Fibroblast of the conjunctiva (primary cell): ENCODE measurements around the gene SLC6A17.

Experiments
- DNase-seq: peaks from one replicate; pipeline ENCODE4 v3.0.0-alpha.2; 2010; ENCODE audit warnings: low read depth

SLC6A17 gene

DNA sequence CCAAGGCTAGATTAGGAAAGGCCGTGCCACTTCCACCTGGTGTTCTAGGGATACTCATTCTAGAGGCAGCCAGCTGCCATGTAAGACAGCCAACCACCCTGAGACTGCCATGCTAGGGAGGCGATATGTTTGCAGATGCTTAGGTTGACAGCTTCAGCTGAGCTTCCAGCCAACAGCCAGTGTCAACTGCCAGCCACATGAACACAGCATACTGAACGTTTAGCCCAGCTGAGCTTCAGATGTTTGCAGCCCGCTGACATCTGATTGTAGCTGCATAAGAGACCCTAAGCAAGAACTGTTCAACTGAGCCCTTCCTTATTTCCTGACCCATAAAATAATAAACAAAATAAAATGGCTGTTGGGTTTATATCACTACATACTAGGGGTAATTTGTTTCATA, 54.9 kb downstream of the SLC6A17 start:
- DNase-seq, result no peak

DNA sequence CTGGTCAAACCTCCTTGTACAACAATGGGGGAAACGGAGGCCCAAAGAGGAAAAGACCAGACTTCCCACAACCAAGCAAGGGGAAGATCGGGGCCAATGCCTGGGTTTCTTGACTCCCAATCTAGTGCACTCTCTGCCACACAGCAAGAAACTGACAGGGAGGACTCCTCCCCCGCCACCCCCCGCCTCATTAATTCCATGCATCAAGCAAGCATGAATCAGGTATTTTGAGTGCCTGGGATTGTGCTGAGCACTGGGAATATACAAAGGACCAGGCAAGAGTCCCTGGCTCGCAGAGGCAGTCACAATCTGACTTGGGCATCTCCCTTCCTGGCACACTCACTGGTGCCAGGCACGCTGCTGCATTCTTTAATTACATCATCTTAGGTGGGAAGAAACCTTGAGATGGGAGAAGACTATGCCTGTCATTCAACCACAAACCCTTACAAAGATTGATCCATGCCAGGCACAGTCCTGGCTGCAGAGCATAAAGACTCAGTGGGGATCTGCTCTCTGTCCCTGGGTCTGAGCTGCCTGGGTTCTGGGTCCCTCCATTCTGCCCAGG, 55.4 kb downstream of the SLC6A17 start:
- DNase-seq, result no peak

DNA sequence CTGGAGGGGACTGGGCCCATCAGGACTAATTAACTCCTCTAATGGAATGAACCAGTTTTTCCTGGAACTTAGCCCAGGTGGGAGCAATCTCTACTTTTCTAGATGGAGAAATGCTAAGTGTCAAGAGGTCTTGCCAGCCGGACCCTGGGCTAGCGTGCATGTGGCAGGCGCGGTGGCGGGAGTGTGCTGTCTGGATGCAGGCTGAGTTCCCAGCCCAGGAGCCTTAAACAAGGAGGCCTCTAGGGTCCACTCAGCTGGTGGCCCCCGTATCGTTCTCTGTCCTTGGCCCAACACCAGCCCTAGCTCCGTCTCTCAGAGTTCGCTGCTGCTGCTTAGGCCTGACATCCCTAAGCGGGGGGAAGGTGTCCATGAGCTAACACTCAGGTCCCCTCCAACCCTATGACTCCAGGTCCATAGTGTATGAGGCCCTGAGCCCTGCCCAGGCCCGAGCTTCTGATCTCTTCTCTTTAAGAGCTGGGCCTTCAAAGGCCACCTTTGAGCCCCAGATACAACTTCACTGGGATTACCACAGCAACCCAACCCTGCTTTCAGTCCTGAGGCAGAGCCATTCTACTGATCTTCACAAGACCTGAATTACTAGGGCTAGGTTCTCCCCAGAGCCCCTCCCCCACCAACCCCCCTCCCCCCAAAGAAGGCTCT, 56.1 kb downstream of the SLC6A17 start:
- no peak for DNase-seq

DNA sequence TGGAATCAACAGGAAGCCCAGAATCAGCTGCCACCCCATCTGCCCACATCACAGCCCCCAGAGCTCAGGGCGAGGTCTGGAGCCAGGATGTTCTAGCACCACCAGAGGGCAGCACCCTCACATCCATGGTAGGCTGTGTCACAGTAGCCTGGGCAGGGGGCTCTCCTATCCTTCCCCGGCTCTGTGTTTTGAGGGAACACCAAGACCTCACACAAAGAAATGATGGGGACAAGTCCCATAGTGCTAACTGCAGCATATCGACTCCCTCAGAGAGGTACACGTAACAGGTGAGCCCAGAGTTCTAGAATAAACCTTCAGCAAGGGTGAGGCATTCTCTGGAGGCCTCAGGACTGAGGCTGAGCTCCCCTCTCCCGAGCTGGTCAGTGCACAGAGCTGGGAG, 57.5 kb downstream of the SLC6A17 start:
- DNase-seq, result peak; percentile 12

DNA sequence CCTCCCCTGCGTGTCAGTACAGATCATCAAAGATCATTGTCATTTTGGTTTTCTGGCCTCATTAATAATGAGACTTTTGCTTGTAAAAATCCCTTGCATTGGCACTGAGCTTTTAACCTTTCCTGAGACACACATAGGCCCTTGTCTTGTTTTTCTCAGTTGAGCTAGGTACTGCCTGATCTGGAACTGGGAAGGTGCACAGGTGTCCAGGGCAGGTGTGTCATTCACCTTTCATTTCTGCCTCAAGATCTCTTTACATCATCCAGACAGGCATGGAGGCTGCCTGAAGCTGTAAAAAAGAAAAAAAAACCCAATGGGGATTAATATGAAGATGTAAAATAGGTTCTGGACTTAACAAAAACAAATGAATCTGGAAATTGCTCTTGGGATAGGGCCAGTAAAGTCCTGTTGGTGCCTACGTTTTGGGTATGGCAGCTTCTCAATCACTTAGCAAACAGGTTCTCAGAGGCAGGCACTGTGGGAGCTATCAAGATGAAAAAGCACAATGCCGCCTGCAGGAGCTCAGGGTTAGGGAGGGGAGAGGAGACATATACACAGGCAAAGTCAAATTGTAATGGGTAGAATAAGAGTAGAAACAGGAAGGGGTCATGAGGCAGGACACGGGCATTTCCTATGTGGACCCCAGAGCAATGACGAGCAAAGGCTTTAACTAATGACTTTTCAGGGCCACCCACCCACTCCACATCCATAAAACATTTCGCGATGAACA, 58.8 kb downstream of the SLC6A17 start:
- no peak for DNase-seq

DNA sequence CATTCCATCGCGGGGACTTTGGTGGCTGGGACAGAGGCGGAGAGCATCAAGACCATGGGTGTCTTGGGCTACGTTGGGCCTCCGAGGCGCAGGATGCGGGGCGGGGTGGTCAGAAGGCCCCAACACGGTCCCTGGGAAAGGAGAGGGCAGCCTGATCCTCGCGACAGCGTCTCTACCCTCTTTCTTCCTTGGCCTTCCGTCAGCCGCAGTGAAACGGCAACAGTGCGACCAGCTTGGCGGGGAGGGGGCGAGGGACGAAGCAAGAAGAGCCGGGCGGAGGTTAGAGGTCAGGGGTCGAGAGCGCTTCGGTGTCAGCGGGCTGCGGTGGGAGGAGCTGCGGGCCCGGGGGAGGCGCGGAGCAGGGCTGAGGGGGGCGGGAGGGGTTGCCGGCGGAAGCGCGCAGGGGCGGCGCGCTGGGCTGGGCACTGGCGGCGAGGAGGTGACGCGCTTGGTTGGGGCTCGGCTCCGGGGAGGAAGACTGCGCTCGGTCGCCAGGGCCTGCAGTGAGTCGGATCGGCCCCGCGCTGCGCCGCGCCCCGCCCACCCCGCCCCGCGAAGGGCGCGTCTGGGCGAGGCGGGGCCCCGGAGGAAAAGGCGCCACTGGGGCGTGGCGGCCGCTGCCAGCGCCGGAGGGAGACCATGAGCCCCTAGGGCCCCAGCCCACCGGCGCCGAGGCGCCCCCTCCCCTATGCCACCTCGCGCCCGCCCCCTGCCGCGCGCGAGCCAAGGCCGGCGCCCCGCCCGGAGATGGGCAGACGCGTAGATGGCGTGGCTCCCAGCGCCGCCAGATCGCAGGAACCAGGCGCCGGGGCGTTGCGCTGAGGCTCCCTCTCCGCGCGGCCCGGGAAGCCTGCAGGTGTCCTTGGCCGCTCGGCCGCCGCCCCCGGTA, 59.7 kb downstream of the SLC6A17 start, which contains the start of gene KCNC4:
Gene KCNC4, plus strand, starts transcription at position 600 of the 889 bp plus-strand sequence. CDS start 1,186 bp downstream, outside the sequence.
- peak; percentile 33 for DNase-seq

DNA sequence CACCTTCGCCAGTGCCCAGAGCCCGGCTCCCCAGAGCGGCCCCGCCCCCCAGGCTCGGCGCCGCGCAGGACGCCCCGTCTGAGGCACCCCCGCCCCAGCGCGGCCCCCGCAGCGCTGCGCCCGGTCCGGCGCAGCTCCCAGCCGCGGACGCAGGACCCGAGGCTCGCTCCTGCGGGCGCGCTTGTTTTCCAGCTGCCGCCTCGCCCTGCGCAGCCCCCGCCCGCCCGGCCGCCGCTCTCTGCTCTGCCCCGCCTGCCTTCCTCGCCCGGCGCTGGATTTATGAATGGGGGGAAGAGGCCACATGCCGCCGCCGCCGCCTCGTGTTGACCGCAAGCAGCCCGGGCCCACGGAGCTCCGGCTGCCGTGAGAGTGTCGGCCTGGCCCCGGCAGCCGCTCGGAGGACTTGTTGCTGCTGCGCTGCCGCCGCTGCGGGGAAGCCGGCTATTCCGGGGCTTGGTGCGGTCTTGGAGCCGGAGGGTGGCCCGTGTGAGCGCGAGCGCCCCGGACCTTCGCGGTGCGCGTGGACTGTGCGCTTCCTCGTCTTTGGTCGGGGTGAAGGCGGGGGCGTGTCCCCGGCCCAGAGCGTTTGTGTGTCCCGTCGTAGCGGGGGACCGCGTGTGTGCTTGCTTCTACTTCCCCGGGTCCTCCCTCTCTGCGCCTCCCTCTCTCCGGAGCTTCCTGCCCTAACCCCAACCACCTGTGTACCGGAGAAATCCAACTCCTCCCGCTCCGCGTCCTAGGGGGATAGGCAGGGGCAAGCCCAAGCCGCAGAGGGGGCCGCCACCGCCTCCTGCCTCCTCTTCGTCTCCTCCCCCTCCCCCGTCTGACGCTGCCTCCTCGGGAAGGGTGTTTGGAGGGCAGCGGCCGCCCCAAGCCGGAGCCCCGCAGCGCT, 60.6 kb downstream of the SLC6A17 start:
- DNase-seq, result no peak

DNA sequence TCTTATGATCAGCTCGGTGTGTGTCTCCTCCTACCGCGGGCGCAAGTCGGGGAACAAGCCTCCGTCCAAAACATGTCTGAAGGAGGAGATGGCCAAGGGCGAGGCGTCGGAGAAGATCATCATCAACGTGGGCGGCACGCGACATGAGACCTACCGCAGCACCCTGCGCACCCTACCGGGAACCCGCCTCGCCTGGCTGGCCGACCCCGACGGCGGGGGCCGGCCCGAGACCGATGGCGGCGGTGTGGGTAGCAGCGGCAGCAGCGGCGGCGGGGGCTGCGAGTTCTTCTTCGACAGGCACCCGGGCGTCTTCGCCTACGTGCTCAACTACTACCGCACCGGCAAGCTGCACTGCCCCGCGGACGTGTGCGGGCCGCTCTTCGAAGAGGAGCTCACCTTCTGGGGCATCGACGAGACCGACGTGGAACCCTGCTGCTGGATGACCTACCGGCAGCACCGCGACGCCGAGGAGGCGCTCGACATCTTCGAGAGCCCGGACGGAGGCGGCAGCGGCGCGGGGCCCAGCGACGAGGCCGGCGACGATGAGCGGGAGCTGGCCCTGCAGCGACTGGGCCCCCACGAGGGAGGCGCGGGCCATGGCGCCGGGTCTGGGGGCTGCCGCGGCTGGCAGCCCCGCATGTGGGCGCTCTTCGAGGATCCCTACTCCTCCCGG, 61.3 kb downstream of the SLC6A17 start:
- no peak for DNase-seq

DNA sequence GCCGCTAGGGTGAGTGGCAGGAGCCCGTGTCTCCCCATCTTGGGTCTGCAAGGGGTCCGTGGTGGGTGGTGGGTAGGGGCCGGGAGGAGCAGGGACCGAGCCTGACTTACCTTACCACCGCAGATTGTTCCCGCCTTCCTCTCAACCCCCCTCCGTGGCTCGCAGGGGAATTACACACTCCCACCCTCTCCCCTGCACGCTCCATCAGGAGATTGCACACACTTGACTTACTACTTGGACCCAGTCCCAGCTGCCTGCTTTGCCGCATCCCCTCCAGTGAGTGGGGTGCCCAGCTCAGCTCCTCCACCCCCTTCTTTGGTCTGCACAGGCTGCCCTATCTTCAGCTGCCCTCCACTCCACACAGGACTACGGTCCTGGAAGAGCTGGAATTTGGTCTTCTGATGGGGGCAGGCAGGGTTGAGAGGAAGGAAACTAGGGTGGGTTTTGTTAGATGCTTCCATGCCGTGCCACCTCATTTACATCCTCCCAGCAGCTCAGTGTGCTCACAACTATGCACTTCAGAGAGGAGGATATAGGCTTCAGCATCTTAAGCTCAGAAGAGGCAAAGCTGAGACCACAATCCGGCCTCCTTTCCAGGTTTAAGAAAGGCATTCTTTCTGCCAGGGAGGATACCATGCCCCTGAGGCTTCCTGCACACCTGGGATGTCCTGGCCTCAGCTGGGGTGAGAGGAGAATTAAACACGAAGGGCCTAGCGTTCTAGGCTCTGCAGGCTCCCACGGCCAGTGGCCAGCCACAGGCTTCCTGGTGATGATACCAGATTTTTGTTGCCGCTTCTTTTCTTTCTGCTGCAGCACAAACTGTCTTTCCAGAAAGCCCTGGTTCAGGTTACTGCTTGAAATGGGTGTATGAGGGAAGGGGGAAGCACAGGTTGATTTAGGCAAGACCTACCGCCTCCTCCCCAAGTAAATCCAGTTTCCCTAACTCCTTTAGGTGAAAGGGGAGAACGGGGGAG, 62.2 kb downstream of the SLC6A17 start:
- no peak for DNase-seq

DNA sequence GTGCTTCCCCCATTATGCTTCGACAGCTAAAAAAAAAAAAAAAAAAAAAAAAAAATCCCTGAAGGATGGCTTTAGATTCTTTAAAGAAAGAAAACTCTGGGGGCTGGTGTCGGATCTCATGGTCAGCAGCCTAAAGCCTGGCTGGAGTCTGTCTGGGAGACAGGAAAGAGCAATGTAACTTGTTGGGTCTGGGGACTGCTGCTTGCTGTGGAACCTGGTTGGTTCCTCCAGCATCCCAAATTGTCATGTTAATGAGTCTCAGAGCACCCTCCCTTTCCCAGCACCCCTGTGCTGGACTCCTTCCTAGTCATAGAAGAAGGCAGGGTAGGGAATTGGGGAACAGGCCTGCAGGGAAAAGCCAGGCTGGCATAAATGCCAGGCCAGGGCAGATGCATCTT, 62.8 kb downstream of the SLC6A17 start:
- DNase-seq, result no peak

DNA sequence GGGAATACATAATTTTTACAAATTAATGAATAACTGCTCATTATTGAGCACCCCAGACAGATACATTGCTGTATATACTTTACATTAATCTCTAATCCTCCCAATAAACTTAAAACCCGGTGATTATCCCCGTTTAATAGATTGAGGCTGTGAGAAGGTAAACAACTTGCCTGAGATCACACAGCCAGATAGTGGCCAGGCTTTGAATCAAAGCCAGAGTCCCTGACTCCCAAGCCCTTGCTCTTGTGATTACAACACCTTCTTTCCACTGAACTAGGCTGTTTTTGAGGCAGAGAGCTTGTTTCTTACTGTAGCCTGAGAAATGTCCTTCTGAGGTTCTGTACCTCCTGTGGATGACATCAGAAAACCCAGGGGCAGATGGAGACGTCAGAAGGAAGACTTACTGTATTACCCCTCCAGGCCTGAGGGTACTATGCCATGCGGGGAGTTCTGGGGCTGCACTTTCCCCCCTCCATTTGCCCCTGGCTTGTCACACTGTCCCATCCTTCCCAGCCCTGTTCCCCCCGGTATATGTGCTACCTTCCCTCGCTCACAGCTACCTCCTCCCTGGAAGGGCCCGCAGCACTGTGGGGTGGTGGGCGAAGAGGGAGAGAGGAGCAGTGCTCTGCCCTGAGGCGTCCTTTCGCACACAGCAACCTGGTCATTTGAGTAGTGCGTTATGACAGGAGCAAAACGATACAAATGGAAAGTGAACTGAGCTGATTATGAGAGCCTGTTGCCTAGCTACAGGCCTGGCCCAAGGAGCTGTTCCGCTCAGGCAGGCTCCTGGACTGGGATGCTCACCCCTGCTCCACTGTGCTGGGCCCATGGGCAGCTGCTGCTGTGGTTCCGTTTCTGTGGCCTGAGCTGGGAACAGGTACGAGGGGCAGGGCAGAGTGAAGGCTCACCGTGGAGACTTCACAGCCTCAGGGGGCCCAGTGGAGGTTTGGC, 64.4 kb downstream of the SLC6A17 start:
- no peak for DNase-seq

DNA sequence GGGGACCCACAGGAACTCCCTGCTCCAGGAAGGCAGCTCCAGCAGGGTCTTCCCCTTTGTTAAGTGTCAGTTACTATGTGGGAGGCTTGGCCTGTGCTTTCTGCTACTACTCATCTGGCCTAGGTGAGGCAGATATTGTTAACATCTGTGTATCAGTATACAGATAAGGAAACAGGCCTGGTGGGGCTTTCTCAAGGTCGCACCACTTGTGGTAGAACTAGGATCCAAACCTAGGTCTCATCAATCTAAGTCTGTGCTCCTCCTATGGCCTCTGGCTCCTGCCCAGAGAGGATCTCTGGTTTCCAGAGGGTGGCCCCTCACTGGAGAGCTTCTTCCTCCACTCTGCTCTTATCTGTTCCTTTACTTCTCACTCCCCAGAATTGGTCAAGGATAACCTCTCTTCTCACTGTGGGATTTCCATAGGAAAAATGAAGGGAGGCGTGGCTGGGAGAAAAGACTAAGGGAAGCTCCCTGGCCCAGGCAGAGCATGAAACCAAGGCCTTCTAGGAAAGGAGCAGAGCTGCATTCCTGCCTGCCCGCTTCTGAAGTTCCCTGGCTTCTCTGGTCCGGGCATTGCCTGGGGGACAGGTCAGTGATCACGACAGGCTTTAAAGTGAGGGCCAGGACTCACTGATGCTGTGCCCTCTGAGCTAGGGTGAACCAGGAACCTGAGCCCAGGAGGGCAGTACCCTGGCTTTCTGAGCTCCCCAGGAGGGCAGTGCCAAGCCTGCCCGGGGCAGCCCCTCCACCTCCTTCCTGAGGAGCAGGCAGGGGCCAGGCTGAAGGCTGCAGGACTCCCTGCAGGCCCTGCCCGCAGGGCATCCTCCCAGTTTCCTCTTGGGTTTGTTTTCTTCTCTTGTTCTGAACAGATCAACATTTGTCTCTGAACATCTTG, 65.6 kb downstream of the SLC6A17 start:
- DNase-seq, result no peak

DNA sequence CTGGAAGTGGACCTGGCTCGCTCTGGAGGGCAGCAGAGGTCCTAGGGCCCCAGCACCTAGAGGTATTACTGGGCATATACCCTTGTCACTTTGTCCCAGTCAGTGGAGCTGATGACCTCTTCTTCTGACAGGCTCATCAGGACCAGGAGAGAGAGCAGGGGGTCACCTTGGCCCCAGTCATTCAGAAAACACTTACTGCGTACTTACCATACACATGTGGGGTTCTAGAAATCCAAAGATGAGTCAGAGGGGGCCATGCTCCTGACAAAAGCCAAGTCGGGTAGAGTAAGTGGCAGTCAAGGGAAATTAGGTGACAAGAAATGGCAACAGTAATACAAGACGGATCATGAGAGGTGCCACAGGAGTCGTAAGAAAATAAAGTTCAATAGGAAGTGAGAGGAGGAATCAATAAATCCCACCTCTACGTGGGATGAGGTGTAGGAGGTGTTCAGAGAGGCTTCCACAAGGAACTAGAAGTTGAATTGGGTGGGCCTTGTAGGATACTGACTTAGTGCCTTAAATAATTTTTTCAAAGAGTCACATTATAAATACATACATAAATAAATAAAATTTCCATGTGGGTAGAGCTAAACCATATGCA, 66.7 kb downstream of the SLC6A17 start:
- DNase-seq, result no peak

DNA sequence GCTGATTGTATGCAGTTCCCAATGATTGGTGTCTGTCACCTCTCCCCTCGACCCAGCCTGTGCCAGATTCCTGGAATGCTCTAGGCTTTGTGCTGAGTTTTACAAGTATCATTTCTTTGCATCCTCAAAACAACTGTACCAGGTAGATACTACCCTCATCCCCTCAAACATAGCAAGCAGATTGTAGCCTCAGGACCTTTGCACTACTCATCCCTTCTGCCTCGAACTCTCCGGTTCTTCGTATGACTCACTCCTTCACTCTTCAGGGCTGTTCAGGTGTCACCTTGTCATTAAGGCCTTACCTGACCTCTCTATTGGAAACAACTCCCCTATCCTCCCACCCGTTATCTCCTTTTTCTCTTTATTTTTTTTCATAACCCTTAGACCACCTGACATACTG, 67.8 kb downstream of the SLC6A17 start:
- no peak for DNase-seq

DNA sequence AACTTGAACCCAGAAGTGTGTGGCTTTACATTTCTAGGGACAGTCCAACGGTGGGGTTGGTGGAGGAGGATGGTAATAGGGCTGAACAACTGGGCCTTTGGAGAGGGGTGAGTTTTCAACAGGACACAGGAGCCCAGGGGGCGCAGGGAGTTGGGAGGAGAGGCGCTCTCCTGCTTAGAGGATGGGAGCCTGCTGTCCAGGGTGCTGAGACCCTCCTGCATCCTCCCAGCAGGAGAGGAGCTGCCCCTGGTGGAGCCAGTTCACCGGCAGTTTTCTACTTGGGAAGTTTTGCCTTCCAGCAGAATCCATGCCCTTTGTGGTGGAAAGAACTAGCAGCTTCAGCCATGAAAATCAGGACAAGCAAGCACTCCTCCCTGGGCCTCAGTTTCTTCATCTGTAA, 68.4 kb downstream of the SLC6A17 start:
- no peak for DNase-seq

DNA sequence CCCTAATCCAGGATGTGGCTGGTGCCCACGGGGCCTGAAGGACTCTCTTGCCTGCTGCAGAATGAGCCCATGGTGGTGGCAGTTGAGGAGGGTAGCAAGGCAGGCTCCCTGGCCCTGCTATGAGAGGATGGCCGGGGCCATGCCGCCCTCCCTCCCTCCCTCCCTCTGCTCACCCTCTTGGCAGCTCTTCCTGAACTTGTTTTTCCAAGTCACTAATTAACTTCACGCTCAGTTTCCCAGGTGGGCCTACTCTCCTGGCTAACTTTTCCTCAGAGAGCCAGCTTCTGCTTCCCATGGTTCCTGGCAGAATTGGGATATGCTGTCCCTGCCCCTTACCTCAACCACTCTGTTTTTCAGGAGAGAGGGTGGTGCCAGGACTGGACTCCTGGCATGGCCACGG, 70.0 kb downstream of the SLC6A17 start:
- no peak for DNase-seq

DNA sequence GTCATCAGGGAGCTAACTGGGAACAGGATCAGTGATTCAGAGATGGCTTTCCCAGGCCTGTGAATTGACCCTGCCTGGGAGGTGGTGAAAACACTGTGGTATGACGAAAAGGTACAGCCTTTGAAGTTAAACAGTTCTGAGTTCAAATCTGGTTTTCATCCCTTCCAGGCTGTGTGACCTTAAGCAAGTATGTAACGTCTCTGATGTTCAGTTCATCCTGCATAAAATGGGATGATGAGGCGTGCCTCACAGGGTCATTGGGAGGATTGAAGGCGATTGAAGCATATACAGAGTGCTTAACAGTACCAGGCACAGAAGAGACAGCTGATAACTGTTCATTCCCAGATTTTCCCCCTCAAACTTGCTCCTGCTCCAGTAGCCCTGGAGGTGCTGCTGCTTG, 70.8 kb downstream of the SLC6A17 start:
- DNase-seq, result no peak
